ENCODE results near the gene CDC20B.

CDC20B gene

DNA sequence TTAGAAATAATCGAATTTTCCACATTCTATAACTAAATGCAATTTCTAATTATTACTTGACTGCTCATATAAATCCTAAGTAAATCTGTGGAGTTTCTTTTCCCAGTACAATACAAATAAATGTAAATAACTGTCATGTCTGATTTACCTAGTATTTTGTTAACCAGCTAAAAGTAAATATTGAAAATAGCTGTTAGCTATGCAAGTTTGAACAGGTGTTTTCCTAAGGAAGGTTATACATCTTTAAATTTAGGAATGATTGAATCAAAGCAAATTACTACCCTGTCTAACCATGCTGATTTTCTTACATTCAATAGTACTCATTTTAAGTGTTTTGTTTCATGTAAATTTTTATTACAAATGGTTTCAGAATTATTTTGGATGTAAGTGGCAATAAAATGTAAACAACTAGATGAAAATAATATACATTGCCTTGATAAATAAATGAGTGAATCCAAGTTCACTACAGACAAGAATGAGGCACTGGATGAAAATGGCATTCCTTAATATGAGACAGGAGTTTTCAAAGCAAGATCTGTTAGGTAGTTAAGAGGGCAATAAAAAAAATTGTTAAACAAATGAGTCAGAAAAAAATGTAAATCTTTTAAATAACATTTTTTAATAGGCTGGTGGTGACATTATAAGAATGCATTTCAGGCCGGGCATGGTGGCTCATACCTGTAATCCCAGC, 38.4 kb upstream of the CDC20B start:
- Mint-ChIP-seq H3K9me3 (no peaks in the 10 kb centered on the region), H3K4me3 (no peak overlapping the region), H3K36me3 (ENCODE audit: low read depth) (no peaks in the 10 kb centered on the region), H3K27me3 (ENCODE audit: low read depth, poor library complexity) (peaks cover 45% of the 10 kb centered on the region), H3K4me1 (no peaks in the 10 kb centered on the region), H3K27ac (no peak overlapping the region)
- no peak for DNase-seq
- TF ChIP-seq, protein P1, sequence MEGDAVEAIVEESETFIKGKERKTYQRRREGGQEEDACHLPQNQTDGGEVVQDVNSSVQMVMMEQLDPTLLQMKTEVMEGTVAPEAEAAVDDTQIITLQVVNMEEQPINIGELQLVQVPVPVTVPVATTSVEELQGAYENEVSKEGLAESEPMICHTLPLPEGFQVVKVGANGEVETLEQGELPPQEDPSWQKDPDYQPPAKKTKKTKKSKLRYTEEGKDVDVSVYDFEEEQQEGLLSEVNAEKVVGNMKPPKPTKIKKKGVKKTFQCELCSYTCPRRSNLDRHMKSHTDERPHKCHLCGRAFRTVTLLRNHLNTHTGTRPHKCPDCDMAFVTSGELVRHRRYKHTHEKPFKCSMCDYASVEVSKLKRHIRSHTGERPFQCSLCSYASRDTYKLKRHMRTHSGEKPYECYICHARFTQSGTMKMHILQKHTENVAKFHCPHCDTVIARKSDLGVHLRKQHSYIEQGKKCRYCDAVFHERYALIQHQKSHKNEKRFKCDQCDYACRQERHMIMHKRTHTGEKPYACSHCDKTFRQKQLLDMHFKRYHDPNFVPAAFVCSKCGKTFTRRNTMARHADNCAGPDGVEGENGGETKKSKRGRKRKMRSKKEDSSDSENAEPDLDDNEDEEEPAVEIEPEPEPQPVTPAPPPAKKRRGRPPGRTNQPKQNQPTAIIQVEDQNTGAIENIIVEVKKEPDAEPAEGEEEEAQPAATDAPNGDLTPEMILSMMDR (IDR thresholded peaks at IDR 0.05), result no peak

DNA sequence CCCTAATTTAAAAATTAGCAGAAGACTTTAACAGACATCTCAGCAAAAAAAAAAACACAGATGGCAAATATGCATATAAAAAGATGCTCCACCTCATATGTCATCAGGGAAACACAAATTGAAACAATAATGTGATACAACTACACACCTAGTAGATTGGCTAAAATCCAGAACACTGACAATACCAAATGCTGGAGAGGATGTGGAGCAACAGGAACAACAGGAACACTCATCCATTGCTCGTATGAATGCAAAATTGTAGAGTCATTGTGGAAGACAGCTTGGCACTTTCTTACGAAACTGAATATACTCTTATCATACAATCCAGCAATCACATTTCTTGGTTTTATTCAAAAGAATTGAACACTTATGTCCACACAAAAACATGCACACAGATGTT, 32.0 kb upstream of the CDC20B start:
- Mint-ChIP-seq H3K27ac (no peak overlapping the region), H3K4me3 (no peak overlapping the region), H3K9me3 (no peaks in the 10 kb centered on the region), H3K36me3 (ENCODE audit: low read depth) (no peaks in the 10 kb centered on the region), H3K4me1 (no peaks in the 10 kb centered on the region), H3K27me3 (ENCODE audit: low read depth, poor library complexity) (peaks cover 61% of the 10 kb centered on the region)
- TF ChIP-seq, protein P1 (IDR thresholded peaks at IDR 0.05), result no peak
- DNase-seq, result no peak

DNA sequence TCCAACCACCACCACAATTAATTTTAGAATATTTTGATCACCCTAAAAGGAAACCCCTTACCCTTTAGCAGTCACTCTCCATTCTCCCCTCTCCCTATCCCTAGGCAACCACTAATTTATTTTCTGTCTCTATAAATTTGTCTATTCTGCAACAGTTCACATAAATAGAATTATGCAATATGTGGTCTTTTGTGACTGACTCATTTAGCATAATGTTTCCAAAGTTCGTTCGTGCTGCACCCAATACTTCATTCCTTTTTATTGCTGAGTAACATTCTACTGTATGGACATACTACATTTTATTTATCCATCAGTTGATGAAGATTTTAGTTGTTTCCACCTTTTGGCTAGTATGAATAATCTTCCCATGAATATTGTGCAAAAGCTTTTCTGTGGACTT, 18.2 kb upstream of the CDC20B start:
- DNase-seq, result no peak
- no peaks in the 10 kb centered on the region for H3K4me1 Mint-ChIP-seq
- no peaks in the 10 kb centered on the region for H3K36me3 Mint-ChIP-seq (ENCODE audit: low read depth)
- no peaks in the 10 kb centered on the region for H3K9me3 Mint-ChIP-seq
- H3K4me3 Mint-ChIP-seq, result no peak overlapping the region
- H3K27ac Mint-ChIP-seq, result no peak overlapping the region
- H3K27me3 Mint-ChIP-seq (ENCODE audit: low read depth, poor library complexity), result peaks cover 42% of the 10 kb centered on the region
- TF ChIP-seq, protein P1 (IDR thresholded peaks at IDR 0.05), result no peak

DNA sequence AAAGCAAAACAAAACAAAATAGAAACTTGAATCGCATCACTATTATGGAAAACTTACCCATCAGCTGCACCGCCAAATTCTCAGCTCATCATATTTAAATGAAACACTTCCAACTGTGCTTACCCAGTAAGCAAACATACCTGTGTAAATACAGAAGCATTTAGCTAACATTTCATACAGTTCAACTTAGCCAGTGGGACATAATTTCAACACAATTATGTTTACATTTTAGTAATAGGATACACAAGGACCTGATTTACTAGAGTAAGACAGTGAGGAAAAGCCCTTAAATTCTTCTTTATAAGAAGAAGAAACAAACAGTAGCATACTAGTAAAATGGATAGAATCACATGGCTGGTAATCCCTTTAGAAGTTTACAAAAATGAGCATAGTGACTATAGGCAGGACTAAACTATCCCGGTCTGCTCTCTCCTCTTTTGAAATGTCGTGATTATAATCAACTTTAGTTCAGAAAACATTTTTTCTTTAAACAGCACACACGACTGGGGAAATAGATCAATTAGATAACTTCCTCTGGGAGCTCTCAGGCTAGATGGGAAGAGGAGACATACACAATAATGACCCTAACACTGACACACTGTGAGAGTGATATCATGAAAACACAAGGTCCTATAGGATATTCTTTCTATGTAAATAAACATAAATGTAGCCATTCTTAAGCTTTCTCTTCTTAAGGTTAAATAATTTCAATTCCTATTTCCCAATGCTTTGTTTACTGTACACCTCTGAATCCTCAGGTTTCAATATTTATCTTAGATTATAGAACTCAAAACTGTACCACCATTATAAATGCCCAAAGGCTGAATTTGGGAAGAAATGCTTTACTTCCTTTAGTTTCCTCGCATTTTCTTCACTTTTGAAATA, 15.9 kb upstream of the CDC20B start:
- no peaks in the 10 kb centered on the region for H3K9me3 Mint-ChIP-seq
- no peaks in the 10 kb centered on the region for H3K4me1 Mint-ChIP-seq
- H3K27me3 Mint-ChIP-seq (ENCODE audit: low read depth, poor library complexity), result peaks cover 41% of the 10 kb centered on the region
- no peak overlapping the region for H3K4me3 Mint-ChIP-seq
- TF ChIP-seq, protein P1 (IDR thresholded peaks at IDR 0.05), result no peak
- H3K36me3 Mint-ChIP-seq (ENCODE audit: low read depth), result no peaks in the 10 kb centered on the region
- H3K27ac Mint-ChIP-seq, result no peak overlapping the region
- no peak for DNase-seq

DNA sequence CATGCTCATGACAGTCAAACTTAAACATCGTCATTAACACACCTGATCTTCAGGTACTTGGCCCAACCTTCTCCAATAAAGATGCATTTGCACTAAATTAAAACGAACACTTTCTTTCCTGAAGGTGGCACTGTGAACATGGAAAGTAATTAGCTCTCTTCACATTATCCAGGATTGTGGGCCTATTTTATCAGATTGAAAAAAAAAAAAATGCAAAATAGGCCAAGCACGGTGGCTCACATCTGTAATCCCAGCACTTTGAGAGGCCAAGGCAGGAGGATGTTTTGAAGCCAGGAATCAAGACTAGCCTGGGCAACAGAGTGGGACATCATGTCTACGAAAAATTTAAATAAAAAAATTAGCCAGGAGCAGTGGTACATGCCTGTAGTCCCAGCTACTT, 14.4 kb upstream of the CDC20B start:
- no peak for DNase-seq
- Mint-ChIP-seq H3K27ac (no peak overlapping the region), H3K27me3 (ENCODE audit: low read depth, poor library complexity) (peaks cover 36% of the 10 kb centered on the region), H3K4me3 (no peak overlapping the region), H3K36me3 (ENCODE audit: low read depth) (no peaks in the 10 kb centered on the region), H3K4me1 (no peaks in the 10 kb centered on the region), H3K9me3 (no peaks in the 10 kb centered on the region)
- TF ChIP-seq, protein P1 (IDR thresholded peaks at IDR 0.05), result no peak

All from nephron progenitor cell (in vitro differentiated cells).